HG03135 (cell line): ENCODE measurements around the gene ANKRD24.
A peak's percentile ranks its signal among the peaks of the same experiment; 100 is the strongest.
"Not testable (repeated sequence)": the region's sequence is repeated elsewhere in the genome, so short reads cannot be mapped to it uniquely, and the experiment has no call there.

Experiments
- ATAC-seq: cut with Tn5 transposase; IDR thresholded peaks from one replicate; pipeline ENCODE4 v1.9.1; 2021; ENCODE audit warnings: mild to moderate bottlenecking, moderate library complexity; ENCODE audit not compliant: unreplicated experiment

The ANKRD24 gene

GRCh38 chr19:4230237-4230636 lies 47.7 kb downstream of the ANKRD24 start:
- ATAC-seq, result not testable (repeated sequence)

GRCh38 chr19:4231521-4231920 lies 49.0 kb downstream of the ANKRD24 start:
- not testable (repeated sequence) for ATAC-seq

GRCh38 chr19:4232139-4232538 lies 49.6 kb downstream of the ANKRD24 start:
- ATAC-seq, result not testable (repeated sequence)

GRCh38 chr19:4232614-4233281 lies 50.3 kb downstream of the ANKRD24 start:
- ATAC-seq, result no peak

GRCh38 chr19:4233282-4233853 lies 50.9 kb downstream of the ANKRD24 start:
- no peak for ATAC-seq

GRCh38 chr19:4234142-4234861 lies 51.8 kb downstream of the ANKRD24 start:
- no peak for ATAC-seq

- ATAC-seq, result no peak
Observed at GRCh38 chr19:4234862-4235201, 52.3 kb downstream of the ANKRD24 start.

- ATAC-seq, result not testable (repeated sequence)
Observed at GRCh38 chr19:4237510-4237909, 55.0 kb downstream of the ANKRD24 start.

- ATAC-seq, result no peak
Observed at GRCh38 chr19:4238831-4239230, 56.3 kb downstream of the ANKRD24 start.

- no peak for ATAC-seq
Observed at GRCh38 chr19:4241824-4242430, 59.4 kb downstream of the ANKRD24 start.

GRCh38 chr19:4245938-4246337 lies 63.4 kb downstream of the ANKRD24 start:
- not testable (repeated sequence) for ATAC-seq

- peak; percentile 86 for ATAC-seq
Observed at GRCh38 chr19:4246767-4247593, 64.5 kb downstream of the ANKRD24 start, which contains the start of gene YJU2. TSS of gene YJU2 (plus strand) at chr19:4247080. CDS start at chr19:4247147, 67 bp downstream.

- no peak for ATAC-seq
Observed at GRCh38 chr19:4256563-4256962, 74.1 kb downstream of the ANKRD24 start.

- ATAC-seq, result no peak
Observed at GRCh38 chr19:4257025-4257424, 74.5 kb downstream of the ANKRD24 start.

GRCh38 chr19:4258181-4258580 lies 75.7 kb downstream of the ANKRD24 start:
- no peak for ATAC-seq

- no peak for ATAC-seq
Observed at GRCh38 chr19:4260613-4261191, 78.2 kb downstream of the ANKRD24 start.

GRCh38 chr19:4264812-4265211 lies 82.3 kb downstream of the ANKRD24 start:
- no peak for ATAC-seq

GRCh38 chr19:4266253-4267000 lies 83.9 kb downstream of the ANKRD24 start:
- no peak for ATAC-seq

GRCh38 chr19:4267101-4267900 lies 84.8 kb downstream of the ANKRD24 start:
- no peak for ATAC-seq
